ENCODE results near the gene ACTG1. TPM values are rescaled to one million over a fixed set of nuclear protein-coding genes. Genes with fewer than 3 reads are reported as not detected.

ACTG1 gene
- total and polyA plus RNA-seq, 9 of the 15 experiments (the other 6 are each of a cell fraction or from before 2014, with no cell fraction given) = 224 to 1,775 (median 568) TPM

- no peak for TF ChIP-seq ZNF407 (IDR thresholded peaks at IDR 0.05; ENCODE audit: low read depth)
- no peak for TF ChIP-seq ZNF239 (CRISPR knock-in tag; IDR thresholded peaks at IDR 0.05)
- peak; percentile 21 for TF ChIP-seq FOS (IDR thresholded peaks at IDR 0.05; ENCODE audit: extremely low read depth, insufficient read length)
- TF ChIP-seq MYC (IDR thresholded peaks at IDR 0.05; ENCODE audit: low read depth, low read length) = peak; percentile 85
- TF ChIP-seq MYC (CRISPR knock-in tag; IDR thresholded peaks at IDR 0.05; ENCODE audit: borderline replicate concordance, low read depth) = peak; percentile 85; the same call in 1 of the 2 replicates
- TF ChIP-seq CUX1 (CRISPR knock-in tag; IDR thresholded peaks at IDR 0.05) = no peak
- TF ChIP-seq VEZF1 (CRISPR knock-in tag; IDR thresholded peaks at IDR 0.05) = peak; percentile 73
- TF ChIP-seq MAX (CRISPR knock-in tag; IDR thresholded peaks at IDR 0.05) = peak; percentile 81
- peak; percentile 23; the same call in 1 of the 2 replicates for TF ChIP-seq KLF13 (tag; IDR thresholded peaks at IDR 0.05; ENCODE audit: borderline replicate concordance, low read depth)
- 0 out of 4 replicates have a peak, but pooled peaks of 1 of the 2 experiments have one; percentile 65 for TF ChIP-seq TEAD1 (CRISPR knock-in tag; IDR thresholded peaks at IDR 0.05)
- TF ChIP-seq NCOA1 (IDR thresholded peaks at IDR 0.05; ENCODE audit: low read depth) = 0 out of 2 replicates have a peak, but pooled peaks have one; percentile 17
Measured at GRCh38 chr17:81552244-81553017, 39.8 kb upstream of the ACTG1 start, which contains the start of gene FAAP100 (continued).

All from K562 (cell line).